CD14-positive monocyte (primary cell): ENCODE data around the gene PGLYRP2. TPM values are rescaled to one million over a fixed set of nuclear protein-coding genes. Genes with fewer than 3 reads are reported as not detected.

Experiments used
- DNase-seq, 3 donors: peaks; one replicate each; pipeline ENCODE4 v3.0.0-alpha.2; 2011 to 2022
- H2AFZ ChIP-seq: 2 replicates; pipeline ENCODE4 v1.6.0; 2012; ENCODE audit warnings: mild to moderate bottlenecking, low read depth, low read length, inconsistent platforms; ENCODE audit not compliant: insufficient read depth, poor library complexity, severe bottlenecking
- H3K27ac ChIP-seq, 2 donors: 1 replicate in 1 of 2; 2 replicates in 1 of 2; pipeline ENCODE4 v1.5.1; 2012 to 2013; ENCODE audit warnings: low read length in 2 of 2, control low read depth in 1 of 2, inconsistent platforms in 1 of 2, low read depth in 1 of 2, mild to moderate bottlenecking in 1 of 2
- H3K27me3 ChIP-seq, 2 donors: one replicate each; pipeline versions ENCODE4 v1.6.0 to v1.6.1; 2011 to 2013; ENCODE audit warnings: low read length in 2 of 2; ENCODE audit not compliant: control insufficient read depth in 2 of 2, insufficient read depth in 2 of 2
- H3K36me3 ChIP-seq, 2 donors: replicated peaks in 1 of 2; 1 replicate in 1 of 2; 2 replicates in 1 of 2; pipeline versions ENCODE4 v1.5.1 to v1.6.1; 2012 to 2013; ENCODE audit warnings: low read length in 2 of 2, control low read depth in 1 of 2, inconsistent platforms in 1 of 2, mild to moderate bottlenecking in 1 of 2; ENCODE audit not compliant: insufficient read depth in 2 of 2, control insufficient read depth in 1 of 2
- H3K4me1 ChIP-seq, 2 donors: 1 replicate in 1 of 2; 2 replicates in 1 of 2; pipeline versions ENCODE4 v1.5.1 to v1.6.1; 2012 to 2013; ENCODE audit warnings: low read length in 2 of 2, control low read depth in 1 of 2, inconsistent platforms in 1 of 2, mild to moderate bottlenecking in 1 of 2, moderate library complexity in 1 of 2; ENCODE audit not compliant: insufficient read depth in 2 of 2, control insufficient read depth in 1 of 2
- H3K4me2 ChIP-seq: replicated peaks from 2 replicates; pipeline ENCODE3; 2012; ENCODE audit warnings: low read length, moderate library complexity, mild to moderate bottlenecking; ENCODE audit not compliant: poor library complexity, severe bottlenecking; ENCODE audit errors: extremely low read depth
- H3K4me3 ChIP-seq, 3 experiments: fragments of 200-600 bp in 1 of 3; sonication (generic) in 1 of 3; replicated peaks in 1 of 3; 1 replicate in 2 of 3; 2 replicates in 1 of 3; pipeline ENCODE4 v1.5.1; 2011 to 2013; ENCODE audit warnings: low read length in 3 of 3, mild to moderate bottlenecking in 3 of 3, control low read depth in 2 of 3, low read depth in 2 of 3, inconsistent platforms in 1 of 3, moderate library complexity in 1 of 3
- H3K79me2 ChIP-seq: 2 replicates; pipeline ENCODE4 v1.6.0; 2012; ENCODE audit warnings: mild to moderate bottlenecking, control low read depth, inconsistent platforms, low read length, moderate library complexity; ENCODE audit not compliant: insufficient read depth
- H3K9ac ChIP-seq: 2 replicates; pipeline ENCODE4 v1.6.0; 2017; ENCODE audit warnings: low read length, mild to moderate bottlenecking; ENCODE audit not compliant: insufficient read depth, poor library complexity, severe bottlenecking
- H3K9me3 ChIP-seq, 2 donors: replicated peaks in 1 of 2; 1 replicate in 1 of 2; 2 replicates in 1 of 2; pipeline versions ENCODE4 v1.5.1 to v1.6.1; 2012 to 2013; ENCODE audit warnings: low read length in 2 of 2, control low read depth in 1 of 2; ENCODE audit not compliant: control insufficient read depth in 1 of 2, insufficient read depth in 1 of 2
- H4K20me1 ChIP-seq: 2 replicates; pipeline ENCODE4 v1.6.0; 2012; ENCODE audit warnings: mild to moderate bottlenecking, low read length, control low read depth, moderate library complexity; ENCODE audit not compliant: insufficient read depth
- H3K27ac Mint-ChIP-seq, 7 donors: one replicate each; pipeline ENCODE4 v1.8.0; 2020; ENCODE audit warnings: mild to moderate bottlenecking in 7 of 7, mixed read lengths in 7 of 7, moderate library complexity in 6 of 7, inconsistent platforms in 2 of 7
- H3K27me3 Mint-ChIP-seq, 3 donors: one replicate each; pipeline ENCODE4 v1.8.0; 2021 to 2022; ENCODE audit warnings: low read depth in 3 of 3, mild to moderate bottlenecking in 3 of 3, mixed read lengths in 3 of 3, moderate library complexity in 3 of 3, inconsistent platforms in 1 of 3
- H3K36me3 Mint-ChIP-seq, 2 donors: one replicate each; pipeline ENCODE4 v1.8.0; 2020; ENCODE audit warnings: mixed read lengths in 2 of 2, inconsistent platforms in 1 of 2, mild to moderate bottlenecking in 1 of 2
- H3K4me1 Mint-ChIP-seq: one replicate; pipeline ENCODE4 v1.8.0; 2020; ENCODE audit warnings: mild to moderate bottlenecking, mixed read lengths
- H3K4me3 Mint-ChIP-seq, 2 donors: one replicate each; pipeline ENCODE4 v1.8.0; 2020; ENCODE audit warnings: mild to moderate bottlenecking in 2 of 2, mixed read lengths in 2 of 2, moderate library complexity in 1 of 2
- H3K9me3 Mint-ChIP-seq, 7 donors: one replicate each; pipeline ENCODE4 v1.8.0; 2020 to 2022; ENCODE audit warnings: mixed read lengths in 7 of 7, mild to moderate bottlenecking in 6 of 7, moderate library complexity in 6 of 7, inconsistent platforms in 2 of 7
- CTCF ChIP-seq: fragments of 200-600 bp; IDR thresholded peaks from one replicate; pipeline ENCODE4 v1.8.0; 2022; ENCODE audit warnings: antibody characterized with exemption, mild to moderate bottlenecking
- WGBS: methylation state at CpG from one replicate; pipeline ENCODE4 v1.1.5; 2013; ENCODE audit warnings: missing lambda C conversion rate; ENCODE audit not compliant: insufficient coverage; 5-methylcytosine and 5-hydroxymethylcytosine counted together
- intact Hi-C, 2 donors: fragments of 100-400 bp; cut with micrococcal nuclease; formaldehyde crosslinking; loops; one replicate each; pipeline versions ENCODE4 v1.15.0 to v1.15.1; 2023
- polyA minus RNA-seq: library from RNA; depleted of rRNA, polyadenylated mRNA; stranded (reverse); fragments of >200 nt; gene quantifications from 2 replicates; pipeline ENCODE4 v1.2.3, GENCODE V29; 2012
- polyA plus RNA-seq, 3 donors: library from polyadenylated mRNA; depleted of rRNA in 1 of 3; unstranded in 2 of 3; stranded (reverse) in 1 of 3; fragments of 300-500 nt in 2 of 3; fragments of >200 nt in 1 of 3; fragmentation: Illumina TruSeq in 2 of 3; gene quantifications; 1 replicate in 2 of 3; 2 replicates in 1 of 3; pipeline ENCODE4 v1.2.3, GENCODE V29; 2012 to 2021
- total RNA-seq, 12 experiments: library from RNA in 1 of 12; stranded (reverse) in 1 of 12; fragments of 120-200 nt in 1 of 12; gene quantifications; one replicate each; pipeline ENCODE4 v1.2.4 and lab custom pipeline; 2013 to 2026; ENCODE audit warnings: mixed read lengths in 6 of 12, inconsistent platforms in 1 of 12

Gene PGLYRP2
- total RNA-seq (2013), result 0.27 TPM
- polyA plus RNA-seq (under 1 TPM; 0.03 to 0.32 (median 0.15) TPM), polyA minus RNA-seq (under 0.01 and 0.16 TPM in 2 replicates), total RNA-seq (lab: John Stamatoyannopoulos, UW) (0 to 0.58 (median 0.07) reads per million in 11 experiments)

DNA sequence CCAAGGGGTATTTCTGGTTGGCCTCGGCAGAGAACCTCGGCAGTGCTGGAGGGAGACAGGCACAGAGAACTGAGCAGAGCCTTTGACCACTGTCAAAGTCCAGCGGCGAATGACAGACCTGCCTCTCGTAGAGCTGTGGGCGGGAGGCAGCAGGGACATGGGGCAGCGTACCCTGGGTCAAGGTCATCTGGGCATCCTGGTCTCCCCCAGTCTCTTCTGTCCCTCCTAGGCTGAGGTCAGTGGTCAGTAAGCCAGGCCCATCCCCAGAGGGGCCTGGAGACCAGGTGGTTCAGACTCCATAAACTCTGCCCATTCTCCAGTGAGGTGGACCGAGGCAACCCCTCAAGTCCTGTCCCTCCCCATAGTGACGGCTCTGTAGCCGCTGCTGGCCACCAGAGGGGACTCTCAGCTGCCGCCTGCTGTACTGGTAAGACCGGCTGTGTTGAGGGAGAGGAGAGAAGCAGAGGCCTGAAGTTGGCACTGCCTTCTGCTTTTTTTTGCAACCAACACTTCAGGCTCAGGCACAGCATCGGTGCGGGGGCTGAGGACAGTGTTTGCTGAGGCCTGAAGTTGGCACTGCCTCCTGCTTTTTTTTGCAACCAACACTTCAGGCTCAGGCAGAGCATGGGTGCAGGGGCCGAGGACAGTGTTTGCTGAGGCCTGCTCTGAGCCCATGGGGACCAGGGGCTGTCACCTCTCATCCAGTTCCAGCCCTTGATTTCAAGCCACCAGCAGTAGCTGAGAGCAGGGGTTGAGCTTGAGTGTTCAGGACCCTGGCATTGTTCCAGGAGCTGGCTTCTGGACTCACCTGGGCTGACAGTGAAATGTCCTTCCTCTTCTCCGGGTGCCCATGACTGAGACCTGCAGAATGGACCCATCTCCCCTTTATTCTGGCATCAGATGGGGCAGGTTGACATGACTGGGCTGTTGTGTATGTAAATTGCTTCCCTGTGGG lies at the start of gene PGLYRP2:
TSS of gene PGLYRP2 (minus strand) at position 111 of the 955 bp plus-strand sequence. CDS start 130 bp downstream, outside the sequence.
- DNase-seq, result peak; percentile 37 to 48 (median 41)

More for the DNA sequence above, at the start of gene PGLYRP2:
- Mint-ChIP-seq H3K9me3 (peaks cover 0 to 10% (median 3%) of the 10 kb centered on the region in 7 donors), H3K27me3 (peaks cover 0 to 7% (median 3%) of the 10 kb centered on the region in 3 donors), H3K36me3 (no peaks in the 10 kb centered on the region), H3K4me3 (no peak within 1 kb of the TSS), H3K4me1 (peaks cover 4% of the 10 kb centered on the region), H3K27ac (peak within 1 kb of the TSS in 1 of 7 donors; percentile 30)
- WGBS, result 67% methylated on average over 12 of the region's 16 CpGs
- no peaks in the 10 kb centered on the region for H4K20me1 ChIP-seq
- H3K27ac ChIP-seq, result no peak within 1 kb of the TSS
- H3K9me3 ChIP-seq, result peaks cover 0 to 6% of the 10 kb centered on the region in 2 donors
- peak within 1 kb of the TSS; percentile 10 for H2AFZ ChIP-seq
- H3K79me2 ChIP-seq, result no peaks in the 10 kb centered on the region
- TF ChIP-seq CTCF, result peak; percentile 38
- H3K4me3 ChIP-seq, result no peak within 1 kb of the TSS
- no peaks in the 10 kb centered on the region for H3K4me1 ChIP-seq
- no peak within 1 kb of the TSS for H3K4me2 ChIP-seq
- H3K9ac ChIP-seq, result no peak within 1 kb of the TSS
- H3K36me3 ChIP-seq, result no peaks in the 10 kb centered on the region
- no peaks in the 10 kb centered on the region for H3K27me3 ChIP-seq
- intact Hi-C loops, result loop anchor here (5.0 to 10.0 kb wide), 2 partner anchors 73 to 75 kb away; no protein-coding TSS in a partner anchor
